GM08714 (cell line): ENCODE results near the gene ATP8B3.

Experiments
- H3K4me3 ChIP-seq: fragments of 200-500 bp; sonication (Bioruptor generic); 2 replicates; pipeline ENCODE4 v1.5.1; 2014; ENCODE audit warnings: mild to moderate bottlenecking, low read length, inconsistent platforms
- ZNF274 ChIP-seq: IDR thresholded peaks from 2 replicates; pipeline ENCODE4 v1.6.1; 2012; ENCODE audit warnings: mild to moderate bottlenecking, low read depth, low read length

ATP8B3 gene

GRCh38 chr19:1752757-1753728, 59.0 kb downstream of the ATP8B3 start, which contains the start of gene ONECUT3:
TSS of gene ONECUT3 (plus strand) at chr19:1753506. CDS start at chr19:1753663, 157 bp downstream.
- no peak for TF ChIP-seq ZNF274
- H3K4me3 ChIP-seq: no peak within 1 kb of the TSS

DNA sequence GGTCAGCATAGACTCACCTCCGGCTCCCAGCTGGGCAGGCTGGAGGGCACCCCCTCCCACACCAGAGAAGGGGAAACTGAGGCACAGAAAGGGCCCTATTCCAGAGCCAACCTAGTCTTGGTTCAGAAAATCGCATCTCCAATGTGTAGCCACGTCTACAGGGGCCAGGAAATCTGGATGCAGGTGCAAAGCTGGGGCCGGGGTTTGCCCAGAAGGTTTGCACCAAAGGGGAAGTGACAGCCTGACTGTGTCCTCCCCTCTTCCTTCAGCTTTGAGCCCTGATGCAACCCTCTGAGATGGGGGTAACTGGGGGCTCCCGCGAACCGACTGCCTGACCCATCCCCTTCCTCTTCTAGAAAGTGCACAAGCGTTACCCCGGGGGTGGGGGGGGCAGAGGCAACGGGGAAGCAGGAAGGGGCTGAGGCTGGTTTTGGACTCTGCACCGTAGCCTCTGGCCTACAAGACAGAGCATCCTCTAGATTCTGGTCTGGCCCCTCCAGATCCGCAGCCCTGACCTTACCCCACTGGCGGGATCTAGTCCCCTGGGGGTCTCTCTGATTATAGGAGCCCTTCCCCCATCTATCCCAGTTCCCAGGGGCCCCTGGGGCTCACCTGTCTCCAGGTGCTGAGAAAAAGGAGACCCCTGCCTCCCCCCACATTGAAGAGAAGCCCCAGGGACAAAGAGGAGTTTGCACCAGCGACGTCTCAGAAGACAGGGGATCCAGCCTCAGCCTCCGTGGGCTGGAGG, 59.9 kb downstream of the ATP8B3 start:
- no peak for TF ChIP-seq ZNF274
- H3K4me3 ChIP-seq: no peak overlapping the region

DNA sequence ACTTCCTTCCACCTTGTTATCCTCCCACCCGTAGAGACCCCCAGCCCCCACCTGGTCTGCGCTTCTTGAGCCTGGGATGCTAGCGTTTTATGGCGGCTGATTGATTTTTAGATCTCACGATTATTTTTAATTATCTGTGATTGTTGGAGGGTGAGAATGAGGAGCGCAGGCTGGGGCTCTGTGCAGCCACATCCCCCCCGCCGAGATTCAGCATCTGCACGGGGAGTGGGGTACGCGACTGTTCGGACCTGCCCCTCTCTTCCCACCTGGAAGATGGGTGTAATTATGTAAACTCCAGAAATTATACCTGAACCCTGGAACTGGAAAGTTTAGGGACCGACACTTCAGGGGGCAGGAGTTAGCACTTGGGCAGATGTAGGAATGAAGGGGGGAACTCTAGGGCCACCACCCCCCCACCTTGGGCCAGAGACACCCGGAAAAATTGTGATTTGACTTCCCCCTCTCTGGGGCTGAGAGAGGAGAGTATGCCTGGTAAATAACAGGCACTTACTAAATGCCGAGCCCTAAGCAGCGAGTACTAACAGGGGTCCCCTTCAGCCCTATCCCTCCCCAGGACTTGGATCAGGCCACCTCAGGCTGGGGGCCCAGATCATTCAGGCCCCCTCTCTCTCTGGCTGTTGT, 60.6 kb downstream of the ATP8B3 start:
- no peak overlapping the region for H3K4me3 ChIP-seq
- no peak for TF ChIP-seq ZNF274

- H3K4me3 ChIP-seq: no peak overlapping the region
- TF ChIP-seq ZNF274: no peak
Measured at GRCh38 chr19:1750343-1751021, 61.6 kb downstream of the ATP8B3 start.

GRCh38 chr19:1749373-1750342, 62.4 kb downstream of the ATP8B3 start:
- TF ChIP-seq ZNF274: no peak
- no peak overlapping the region for H3K4me3 ChIP-seq

DNA sequence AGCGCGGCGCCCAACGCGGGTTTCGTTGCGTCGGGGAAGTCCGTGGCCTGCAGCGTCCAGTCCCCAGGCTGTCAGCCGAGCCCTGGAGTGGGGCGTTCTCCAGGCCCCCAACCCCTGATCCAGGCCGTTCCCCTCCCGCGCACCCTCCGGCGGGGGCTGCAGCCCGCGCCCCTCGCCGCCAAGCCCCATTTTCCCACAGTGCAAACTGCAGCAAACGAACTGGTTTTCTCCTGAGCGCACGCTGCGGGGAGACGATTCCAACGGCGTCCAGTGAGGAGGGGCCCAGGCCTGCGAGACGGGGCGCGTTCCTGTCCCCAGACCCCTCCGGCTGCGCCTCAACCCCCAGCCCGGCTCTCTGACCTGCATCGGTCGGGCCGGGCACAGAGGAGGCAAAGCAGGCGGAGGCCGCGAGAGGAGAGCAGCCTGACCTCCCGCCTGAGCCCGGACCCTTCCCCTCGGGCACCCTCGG, 63.2 kb downstream of the ATP8B3 start:
- no peak overlapping the region for H3K4me3 ChIP-seq
- no peak for TF ChIP-seq ZNF274

DNA sequence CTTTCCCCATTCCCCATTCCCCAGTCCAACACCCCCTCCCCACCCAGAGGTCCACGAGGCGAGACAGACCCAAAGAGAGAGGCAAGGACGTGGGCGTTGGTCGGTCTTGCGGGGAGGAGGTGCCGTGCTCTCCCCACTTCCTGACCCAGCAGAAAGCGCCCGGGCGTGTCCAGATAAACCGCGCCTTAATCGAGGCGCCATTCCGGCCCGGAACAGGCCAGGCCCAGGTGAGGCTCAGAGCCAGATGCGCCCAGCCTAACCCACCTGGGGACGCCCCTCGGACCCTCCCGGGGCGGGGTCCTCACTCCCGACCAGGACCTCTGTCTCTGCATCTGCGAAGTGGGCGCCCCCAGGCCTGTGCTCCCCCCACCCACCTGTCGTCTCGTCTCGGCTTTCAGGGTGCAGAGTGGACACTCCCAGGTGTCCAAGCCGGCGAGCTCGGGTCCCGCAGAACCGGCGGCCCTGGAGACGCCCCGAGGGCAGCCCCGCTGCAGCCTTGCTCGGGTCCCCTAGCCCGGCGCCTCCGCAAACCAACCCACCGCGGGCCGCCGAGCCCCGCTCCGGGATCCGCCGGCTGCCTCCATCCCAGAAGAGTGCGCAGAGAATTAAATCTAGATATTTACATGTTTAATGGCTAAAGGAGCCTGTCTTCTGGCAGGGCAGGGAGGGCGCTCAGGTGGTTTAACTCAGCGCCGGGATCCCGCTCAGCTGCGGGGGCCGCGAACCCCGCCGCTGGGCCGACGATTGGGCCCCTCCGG, 63.8 kb downstream of the ATP8B3 start:
- TF ChIP-seq ZNF274: no peak
- no peak overlapping the region for H3K4me3 ChIP-seq

- H3K4me3 ChIP-seq: no peak overlapping the region
- TF ChIP-seq ZNF274: no peak
Measured at GRCh38 chr19:1747285-1748114, 64.6 kb downstream of the ATP8B3 start.

GRCh38 chr19:1746401-1747284, 65.4 kb downstream of the ATP8B3 start:
- TF ChIP-seq ZNF274: no peak
- no peak overlapping the region for H3K4me3 ChIP-seq

DNA sequence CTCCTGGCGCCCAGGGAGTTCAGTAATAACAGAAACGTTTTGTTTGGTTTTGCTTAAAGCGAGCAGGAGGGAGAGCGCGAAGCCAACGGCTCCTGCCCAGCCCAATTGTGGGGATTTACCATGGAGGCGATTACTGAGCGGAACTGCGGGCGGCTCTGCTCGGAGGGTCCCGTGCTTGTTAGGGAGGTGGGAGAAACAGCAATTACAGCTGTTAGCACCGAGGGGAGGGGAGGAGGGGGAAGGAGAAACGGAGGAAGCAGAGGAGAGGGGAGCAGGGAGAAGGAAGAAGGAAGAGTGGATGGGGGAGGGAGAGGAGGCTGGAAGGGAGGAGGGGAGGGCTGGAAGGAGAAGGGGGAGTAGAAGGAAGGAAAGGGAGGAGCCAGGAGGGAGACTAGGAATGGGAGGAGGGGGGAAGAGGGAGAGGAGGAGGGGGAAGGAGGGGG, 66.5 kb downstream of the ATP8B3 start:
- no peak overlapping the region for H3K4me3 ChIP-seq
- TF ChIP-seq ZNF274: no peak
